GM18517 (cell line): ENCODE results near the gene TREX2.

ENCODE experiments used
- ATAC-seq: cut with Tn5 transposase; IDR thresholded peaks from one replicate; pipeline ENCODE4 v1.9.1; 2021; ENCODE audit warnings: mild to moderate bottlenecking, moderate library complexity; ENCODE audit not compliant: unreplicated experiment

Gene TREX2

DNA sequence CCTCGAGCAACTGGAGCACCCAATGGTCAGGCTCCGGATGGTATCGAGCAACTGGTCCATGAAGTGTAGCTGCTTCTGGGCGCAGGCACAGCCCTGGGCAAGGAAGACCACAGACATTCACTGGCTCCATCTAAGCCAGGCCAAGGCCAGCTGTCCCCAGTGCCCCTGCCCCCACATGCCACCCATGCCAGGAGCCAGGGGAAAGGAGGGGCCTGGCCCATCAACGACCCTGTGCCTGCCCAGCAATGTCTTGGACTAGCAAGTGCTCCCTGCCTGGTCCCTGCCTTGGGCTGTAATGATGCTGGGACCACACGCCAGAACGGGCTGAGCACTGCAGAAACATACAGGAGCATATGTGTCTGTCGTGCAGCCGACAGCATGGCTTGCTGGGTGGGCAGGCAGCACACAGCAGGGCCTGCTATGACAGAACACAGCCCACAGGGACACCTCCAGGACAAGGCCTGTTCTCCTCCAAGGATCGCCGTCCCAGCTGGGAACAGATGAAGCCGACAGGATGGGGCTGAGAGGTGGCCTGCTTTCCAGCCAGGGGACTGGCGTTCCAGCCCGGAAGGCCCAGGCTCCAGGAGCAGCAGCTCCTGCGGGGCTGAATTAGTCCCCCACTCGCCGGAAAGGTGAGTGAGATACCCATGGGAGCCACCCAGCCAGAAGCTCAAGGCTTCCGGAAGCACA, 11.4 kb upstream of the TREX2 start:
- no peak for ATAC-seq

DNA sequence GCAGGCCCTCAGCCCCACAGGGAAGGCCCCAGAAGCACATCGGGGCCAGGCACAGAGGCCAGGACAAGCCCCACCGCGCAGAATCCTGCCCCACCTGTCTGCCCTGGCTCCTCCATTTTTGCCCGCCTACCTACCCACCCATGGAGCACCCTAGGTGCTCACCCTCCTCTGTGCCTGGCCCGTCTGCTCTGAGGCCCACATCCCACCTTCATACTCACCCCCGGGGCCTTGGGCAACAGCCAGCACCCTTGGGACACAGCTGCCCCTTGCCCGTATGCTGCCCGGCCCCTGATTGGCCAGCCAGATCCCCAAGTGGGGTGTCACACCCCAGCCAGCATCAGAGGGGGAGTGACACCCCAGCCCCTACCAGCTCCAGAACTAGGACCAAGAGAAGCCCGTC, 10.8 kb upstream of the TREX2 start:
- ATAC-seq = no peak

DNA sequence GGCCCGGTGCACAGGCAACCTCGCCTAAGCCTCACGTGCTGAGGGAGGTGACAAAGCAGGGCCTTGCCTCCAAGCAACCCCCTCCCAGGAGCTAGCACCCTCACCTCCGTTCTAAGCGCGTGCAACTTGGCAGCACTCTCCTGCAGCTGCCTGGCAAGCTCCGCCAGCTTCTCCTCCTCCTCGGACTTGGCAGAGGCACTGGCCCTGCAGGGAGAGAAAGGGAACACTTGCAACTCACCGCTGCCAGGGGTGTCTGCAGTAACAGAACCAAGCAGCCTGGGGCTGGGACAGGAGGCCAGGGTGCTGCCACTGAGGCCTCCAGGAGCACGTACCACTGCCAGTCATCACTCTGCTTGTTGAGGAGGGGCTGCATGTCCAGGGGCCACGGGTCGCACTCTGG, 10.3 kb upstream of the TREX2 start:
- ATAC-seq = no peak

DNA sequence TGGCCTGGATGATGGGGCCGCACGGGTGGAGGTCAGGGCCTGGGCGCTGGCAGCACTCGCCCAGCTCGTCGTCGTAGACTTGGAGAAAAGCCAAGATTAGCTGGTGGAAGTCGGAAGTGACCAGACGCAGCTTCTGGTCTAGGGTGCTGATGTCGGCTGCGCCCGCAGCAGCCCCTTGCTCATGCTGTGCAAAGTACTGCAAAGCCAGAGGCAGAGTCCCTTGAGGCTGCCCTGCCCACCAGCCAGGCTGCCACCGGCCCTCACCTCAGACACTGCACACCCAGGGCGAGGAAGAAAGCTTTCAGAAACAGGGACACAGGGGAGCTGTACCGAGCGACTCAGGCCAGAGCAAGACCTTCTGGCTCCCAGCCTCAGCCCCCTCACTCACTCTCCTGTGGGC, 9.7 kb upstream of the TREX2 start:
- no peak for ATAC-seq

DNA sequence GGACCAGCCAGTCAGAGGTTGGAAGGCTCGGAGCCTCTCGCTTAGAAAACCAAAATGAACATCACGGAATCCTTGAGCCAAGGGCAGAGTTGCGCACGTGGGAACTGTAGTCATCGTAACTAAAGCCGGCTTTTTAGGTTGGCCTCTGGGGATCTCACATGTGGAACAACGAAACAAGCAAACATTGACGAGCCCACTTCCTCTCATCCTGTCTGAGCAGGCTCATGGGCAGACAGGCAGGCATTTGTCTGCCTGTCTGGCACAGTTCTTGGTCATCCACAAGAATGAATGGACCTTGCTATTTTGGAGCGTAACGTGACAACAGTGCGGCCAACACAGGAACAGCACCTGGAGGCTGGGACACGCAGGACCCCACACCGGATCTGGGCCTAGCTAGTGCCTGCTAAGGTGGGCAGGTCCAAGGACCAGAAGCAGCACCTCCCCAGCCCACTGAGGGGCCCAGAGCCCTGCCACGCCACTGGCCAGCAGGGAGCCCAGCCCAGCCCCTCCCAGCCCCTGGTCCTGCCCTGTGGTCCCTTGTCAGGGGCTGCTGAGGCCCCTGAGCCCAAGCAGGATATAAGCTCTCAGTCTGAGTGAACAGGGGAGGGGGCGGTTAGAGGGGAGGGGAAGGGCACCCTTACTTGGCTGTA, 9.2 kb upstream of the TREX2 start:
- ATAC-seq = no peak

DNA sequence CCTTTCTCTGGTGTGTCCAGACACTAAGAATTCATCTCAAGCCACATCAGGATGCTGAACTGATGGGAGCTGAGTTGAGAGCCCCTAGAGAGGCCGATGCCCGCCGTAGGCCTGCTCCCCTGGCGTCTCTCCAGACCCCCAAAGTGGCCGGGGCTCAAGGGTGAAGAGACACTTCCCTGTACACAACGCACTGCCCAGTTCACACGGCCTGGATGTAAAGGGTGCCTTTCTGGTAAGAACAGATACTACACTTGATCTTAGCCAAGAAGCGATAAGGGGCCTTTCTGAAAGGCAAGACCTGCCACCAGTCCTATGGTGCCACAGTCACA, 5.1 kb upstream of the TREX2 start:
- no peak for ATAC-seq

DNA sequence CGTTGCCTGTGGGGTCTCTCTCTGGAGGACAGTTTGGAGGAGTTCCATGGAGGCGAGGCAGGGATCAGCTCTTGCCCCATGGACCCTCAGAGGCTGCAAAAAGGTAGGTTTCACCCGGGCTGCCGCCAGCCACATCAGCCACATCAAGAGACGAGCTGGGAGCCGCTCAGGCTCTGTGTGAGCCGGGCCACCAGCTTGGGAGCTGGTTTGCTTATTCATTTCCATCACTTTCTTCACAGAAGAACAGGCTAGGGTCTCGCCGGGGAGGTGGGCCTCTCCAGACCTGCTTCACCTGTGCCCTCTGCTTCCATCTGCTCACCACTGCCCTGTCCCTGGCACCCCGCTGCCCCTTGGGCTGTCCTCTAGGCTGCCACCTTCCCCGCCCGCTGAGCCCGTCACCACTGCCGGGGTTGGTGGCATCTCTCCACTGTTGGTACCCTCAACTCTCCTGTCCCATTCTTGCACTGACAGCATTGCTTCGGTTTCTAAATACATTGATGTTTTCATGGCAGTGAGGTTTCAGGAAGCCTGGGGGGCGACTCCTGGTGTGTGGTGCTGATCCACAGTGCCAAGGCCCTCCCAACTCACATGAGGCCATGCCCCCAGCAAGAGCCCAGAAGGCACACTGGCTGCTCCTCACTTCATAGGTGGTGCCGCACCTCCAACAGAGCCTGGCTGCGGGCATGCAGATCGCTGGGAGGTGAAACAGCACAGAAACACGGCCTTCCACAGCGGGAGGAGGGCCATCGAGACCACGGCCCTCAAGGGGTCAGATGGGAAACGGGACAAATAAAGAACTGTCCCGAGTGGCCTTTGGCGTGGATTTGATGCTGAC, 4.5 kb upstream of the TREX2 start:
- no peak for ATAC-seq

DNA sequence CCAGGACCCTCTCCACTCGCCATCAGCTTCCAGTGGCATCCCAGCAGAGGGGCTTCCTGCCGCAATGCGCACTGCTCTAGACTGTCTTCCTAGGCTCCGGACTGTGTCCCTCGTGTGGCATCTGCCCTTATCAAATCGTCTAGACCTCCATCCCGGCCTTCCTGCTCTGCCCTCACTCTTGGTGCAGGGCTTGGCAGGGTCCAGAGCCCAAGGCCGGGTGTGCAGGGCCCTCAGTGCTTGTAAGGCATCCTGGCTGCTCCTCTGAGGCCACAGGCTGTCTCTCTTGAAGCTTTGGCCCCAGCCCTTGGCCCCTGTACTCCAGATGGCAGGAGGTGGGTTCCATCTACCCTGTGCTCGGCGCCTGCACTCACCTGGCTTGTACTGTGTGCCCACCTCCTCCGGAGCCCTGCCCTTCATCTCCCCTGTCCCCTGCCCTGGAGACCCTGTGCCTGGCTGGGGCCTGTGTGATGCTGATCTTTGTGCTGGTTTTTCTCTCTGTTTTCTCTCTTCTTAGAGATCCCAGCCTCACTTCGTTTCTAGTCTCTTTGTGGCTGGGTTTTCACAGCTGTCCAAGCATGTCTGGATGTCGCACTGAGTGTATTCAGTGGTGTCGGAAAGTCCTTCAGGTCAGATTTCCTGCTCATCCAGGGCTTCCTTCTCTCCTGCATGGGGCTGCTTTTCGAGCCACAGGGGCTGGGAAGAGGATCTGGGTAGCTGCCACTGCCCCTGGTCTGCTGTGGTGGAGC, 3.7 kb upstream of the TREX2 start:
- ATAC-seq = no peak

DNA sequence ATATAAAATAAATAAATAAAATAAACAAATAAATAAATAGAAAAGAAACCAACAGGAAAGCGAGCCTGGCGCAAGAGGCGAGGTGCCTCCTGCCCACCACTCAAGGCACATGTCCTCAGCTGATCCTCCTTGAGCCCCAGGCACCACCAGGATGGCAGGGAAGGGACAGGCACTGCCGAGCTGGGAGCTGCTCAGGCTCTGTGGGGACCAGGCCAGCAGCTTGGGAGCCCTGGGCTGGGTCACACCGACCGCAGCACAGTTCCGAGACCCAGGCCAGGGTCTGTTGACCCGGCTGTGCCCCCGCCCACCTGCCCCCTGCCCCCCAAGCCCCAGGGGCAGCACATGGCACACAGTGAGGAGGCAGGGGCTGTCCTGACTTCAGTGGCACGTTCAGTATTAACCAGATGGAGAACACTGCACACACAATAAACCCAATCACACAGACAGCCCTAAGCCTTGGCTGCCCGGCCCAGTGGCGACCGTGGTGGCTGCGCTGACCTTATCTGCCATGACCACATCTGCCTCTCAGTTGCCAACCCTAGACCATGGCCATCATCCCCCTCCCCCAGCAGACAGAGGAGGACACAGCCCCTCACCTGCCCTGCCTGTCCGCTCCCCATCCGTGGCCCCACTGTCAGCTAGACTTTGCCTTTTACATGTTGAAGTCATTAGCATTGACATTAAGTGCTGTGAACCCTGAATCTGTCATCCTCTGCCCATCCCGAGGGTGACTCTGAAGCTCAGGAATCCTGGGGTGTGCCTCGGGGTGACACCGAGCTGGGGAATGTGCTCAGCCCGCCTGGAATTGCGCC, 2.9 kb upstream of the TREX2 start:
- ATAC-seq = no peak

DNA sequence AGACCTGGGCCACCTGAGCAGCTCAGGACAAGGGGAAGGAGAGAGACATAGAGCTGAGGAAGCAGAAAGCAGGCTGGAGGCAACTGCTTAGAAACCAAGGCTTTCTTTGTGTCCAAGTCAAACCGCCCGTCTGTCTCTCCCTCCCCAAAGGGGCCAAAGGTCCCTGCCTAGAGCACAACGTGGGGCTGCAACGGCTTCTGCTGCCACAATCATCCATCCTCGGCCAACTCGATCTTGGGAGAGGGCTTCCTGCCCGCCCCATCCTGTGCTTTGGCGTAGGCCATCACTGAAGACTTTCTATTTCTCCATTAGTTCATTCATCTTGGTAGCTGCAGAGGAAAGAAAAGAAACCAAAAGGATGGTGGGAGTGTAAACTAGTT, 1.7 kb upstream of the TREX2 start:
- ATAC-seq = no peak

DNA sequence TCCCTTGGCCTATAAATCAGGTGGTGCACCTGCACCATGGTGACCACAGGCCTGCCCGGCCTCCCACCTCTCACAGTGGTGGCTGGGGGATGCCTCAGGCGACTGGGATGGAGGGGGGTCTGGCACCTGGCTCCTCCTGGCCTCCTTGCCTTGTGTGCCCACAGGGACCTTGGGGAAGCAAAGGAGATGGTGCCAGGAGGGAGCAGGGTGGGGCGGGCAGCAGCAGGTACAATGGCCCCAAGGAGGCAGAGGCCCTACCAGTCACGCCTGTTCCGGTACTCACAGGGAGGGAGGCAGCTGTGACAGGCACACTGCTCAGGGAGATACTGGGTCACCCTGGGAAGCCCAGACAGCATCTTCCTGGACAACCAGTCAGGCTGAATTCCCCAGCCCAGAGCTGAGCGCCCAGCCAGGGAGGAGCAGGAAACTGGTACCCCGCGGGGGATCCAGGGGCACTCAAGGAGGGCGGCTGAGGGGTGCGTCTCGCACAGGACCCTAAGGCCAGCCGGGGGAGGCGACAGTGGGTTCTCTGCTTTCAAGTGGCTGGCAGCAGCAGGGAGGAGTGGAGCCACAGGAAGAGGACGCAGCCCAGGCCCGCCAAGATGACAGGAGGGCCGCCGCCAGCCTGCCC, 1.2 kb upstream of the TREX2 start:
- ATAC-seq = no peak

DNA sequence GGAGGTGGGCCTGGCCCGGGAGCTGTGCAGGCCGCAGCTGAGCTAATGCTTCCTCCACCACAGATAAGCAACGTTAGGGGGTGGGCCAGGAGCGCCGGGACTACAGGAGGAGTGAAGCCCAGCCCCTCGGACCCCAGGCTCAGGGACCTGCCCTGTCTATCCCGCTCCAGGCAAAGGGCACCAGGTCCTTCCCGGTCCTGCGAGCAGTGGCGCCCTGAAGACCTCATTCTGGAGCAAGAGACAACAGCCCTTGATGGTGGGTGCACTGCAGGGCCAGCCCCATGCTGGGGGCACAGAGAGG, 730 bp upstream of the TREX2 start:
- ATAC-seq = no peak

DNA sequence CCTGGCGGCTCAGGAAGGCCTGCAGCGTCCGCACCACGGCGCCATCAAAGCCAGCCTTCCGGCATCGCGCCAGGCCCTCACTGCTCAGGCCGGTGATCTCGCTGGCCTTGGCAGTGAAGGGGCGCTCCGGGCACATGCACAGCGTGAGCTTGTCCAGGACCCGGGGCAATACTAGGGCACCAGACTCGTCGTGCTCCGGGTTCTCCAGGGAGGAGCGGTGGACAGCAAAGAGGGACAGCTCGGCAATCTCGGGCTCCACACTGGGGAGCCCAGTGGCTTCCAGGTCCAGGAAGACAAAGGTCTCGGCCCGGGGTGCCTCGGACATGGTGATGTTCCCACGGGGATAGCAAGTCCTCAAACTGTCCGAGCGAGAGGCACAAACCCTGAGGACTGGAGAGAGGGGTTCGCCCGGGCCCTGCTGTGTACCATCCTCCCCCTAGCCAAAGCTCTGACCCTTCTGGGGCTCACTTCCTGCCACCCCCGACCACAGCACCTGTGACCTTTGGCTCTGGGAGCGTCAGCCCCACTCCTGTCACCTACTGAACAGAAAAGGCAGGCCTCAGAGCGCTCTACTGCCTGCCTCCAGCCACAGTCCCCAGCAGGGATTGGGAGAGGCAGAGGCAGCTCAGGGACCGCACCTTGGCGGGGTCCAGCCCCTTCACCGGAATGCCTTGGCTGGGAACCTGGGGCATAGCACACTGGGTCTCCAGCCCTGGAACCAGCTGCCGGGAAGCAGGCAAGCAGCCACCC, 575 bp downstream of the TREX2 start:
- ATAC-seq = no peak

DNA sequence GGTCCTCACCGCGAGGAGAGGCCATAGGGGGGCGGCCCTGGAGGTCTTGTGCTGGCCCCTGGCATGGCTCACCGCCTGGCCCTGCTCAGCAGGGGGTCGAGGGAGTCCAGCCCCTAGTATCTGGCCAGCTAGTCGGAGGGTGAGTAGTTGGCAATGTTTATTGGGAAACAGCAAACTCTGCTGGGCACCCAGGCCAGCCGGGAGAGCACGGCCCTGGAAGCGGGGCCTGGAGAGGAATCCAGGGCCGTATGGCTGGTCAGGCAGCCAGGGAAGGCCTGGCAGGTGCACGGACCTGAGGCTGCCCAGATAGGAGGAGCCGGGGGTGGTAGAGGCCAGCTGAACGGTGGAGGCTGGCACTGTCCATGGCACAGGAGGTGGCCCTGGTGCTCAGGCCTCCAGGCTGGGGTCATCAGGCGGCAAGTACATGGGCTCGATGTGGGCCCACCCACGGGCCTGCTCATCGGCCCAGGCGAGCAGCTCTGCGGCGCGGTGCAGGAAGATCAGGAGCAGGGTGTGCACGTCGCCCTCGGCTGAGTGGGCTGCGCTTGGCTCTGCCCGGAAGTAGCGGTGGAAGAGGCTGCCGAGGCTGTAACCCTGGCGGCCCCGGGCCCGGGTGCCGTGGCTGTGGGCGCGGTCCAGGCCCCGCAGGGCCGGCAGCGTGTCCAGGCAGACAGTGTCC, 1.4 kb downstream of the TREX2 start:
- ATAC-seq = no peak

DNA sequence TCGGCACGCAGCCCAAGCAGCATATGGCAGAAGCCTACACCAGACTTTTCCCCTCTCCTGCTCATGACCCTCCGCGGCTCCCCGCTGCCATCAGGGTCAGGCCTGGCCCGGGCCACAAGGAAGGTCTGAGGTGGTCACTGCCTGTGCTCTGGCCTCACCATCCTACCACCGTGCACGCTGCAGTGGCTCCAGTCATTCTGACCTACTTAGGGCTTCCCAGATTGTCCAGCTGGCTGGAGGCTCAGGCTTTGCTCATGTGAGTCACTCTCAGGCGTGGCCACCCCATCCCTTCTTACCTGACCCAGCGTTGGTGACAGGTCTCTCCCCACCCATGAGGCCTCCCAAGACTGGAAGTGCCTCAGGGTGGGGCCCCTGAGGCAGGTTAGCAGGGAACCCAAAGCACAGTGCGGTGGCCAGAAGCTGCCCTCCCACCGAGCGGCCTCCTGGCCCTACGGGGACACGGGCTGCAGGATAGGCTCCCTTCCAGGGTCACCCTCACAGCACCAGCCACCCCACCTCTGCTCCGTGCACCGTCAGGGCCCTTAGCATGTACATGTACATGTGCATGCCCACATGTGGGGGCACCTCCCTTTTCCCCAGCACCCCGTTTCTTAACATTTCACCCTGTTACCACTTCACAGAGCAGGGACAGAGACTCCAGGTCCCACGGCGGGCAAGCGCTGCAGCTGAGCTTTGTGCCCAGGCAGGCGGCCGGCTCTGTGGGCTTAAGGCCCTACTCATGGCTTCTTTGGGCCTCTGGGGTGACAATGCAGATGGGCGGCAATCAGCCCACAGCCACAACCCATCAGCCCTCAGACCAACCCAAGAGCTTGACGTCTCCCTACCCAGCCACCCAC, 2.2 kb downstream of the TREX2 start:
- no peak for ATAC-seq

DNA sequence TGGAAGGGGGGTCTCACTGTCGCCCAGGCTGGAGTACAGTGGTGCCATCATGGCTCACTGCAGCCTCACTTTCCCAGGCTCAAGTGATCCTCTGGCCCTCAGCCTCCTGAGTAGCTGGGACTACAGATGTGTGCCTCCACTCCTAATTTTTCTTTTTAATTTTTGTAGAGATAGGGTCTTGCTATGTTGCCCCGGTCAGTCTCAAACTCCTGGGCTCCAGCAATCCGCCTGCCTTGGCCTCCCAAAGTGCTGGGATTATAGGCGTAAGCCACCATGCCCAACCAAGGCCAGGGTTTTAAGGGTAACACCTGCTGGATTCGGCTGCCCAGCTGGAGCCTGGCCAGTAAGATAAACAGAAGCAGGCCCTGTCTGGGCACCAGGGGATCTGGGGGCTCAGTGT, 3.4 kb downstream of the TREX2 start:
- ATAC-seq = no peak

DNA sequence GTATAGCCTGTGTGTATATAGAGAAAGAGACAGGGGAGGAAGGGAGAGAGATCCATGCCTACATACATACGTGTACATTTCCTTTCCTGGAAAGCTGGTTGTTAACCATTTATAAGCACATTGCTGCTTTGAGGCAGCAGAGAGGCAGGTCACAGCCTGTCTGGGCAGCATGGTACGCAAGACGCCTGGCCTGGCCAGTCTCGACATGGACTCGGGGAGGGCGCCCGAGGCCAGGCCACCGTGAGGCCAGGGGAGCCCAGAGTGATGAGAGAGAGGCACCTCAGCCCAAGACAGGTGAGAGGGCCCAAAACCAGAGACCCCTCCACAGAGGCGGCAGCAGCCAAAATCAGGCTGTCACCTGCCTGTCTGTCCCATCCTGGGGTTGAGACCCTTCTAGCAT, 3.9 kb downstream of the TREX2 start:
- ATAC-seq = no peak

DNA sequence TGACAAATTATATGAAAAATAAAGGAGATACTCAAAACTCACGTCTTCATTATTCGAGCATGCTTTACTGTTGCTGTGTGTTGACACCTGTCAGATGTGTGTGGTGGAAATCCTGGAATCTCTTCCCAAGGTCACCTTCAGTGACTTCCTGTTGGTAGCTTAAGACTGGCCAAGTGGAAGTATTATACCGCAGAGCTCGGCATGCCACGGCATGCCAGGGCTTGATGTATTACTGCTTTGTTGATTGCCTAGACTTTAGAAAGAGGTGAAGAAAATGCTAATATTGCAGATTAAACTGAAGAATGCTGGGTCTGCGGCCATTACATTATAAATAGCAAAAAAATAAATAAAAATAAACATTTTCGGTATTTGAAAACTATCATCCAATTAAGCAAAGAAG, 4.6 kb downstream of the TREX2 start:
- no peak for ATAC-seq
